BLaER1 treated with 17β-estradiol and CSF1 and Interleukin-3, amounts not matched to agents 10 nM and 100 nM (cell line): ENCODE data around the gene SUN1.

Source experiments
- H3K27ac ChIP-seq, 11 experiments: shearing (Covaris generic); formaldehyde crosslinking; 2 replicates each; pipeline ENCODE4 v1.8.1; 2022
- H3K27me3 ChIP-seq, 11 experiments: shearing (Covaris generic); formaldehyde crosslinking; 2 replicates each; pipeline ENCODE4 v1.8.1; 2022
- H3K36me3 ChIP-seq, 11 experiments: shearing (Covaris generic); formaldehyde crosslinking; 2 replicates each; pipeline ENCODE4 v1.8.1; 2022
- H3K4me1 ChIP-seq, 10 experiments: shearing (Covaris generic); formaldehyde crosslinking; 2 replicates each; pipeline ENCODE4 v1.8.1; 2022
- H3K4me2 ChIP-seq, 11 experiments: shearing (Covaris generic); formaldehyde crosslinking; 2 replicates each; pipeline ENCODE4 v1.8.1; 2022
- H3K4me3 ChIP-seq, 10 experiments: shearing (Covaris generic); formaldehyde crosslinking; 2 replicates each; pipeline ENCODE4 v1.8.1; 2022
- H3K9ac ChIP-seq, 11 experiments: shearing (Covaris generic); formaldehyde crosslinking; 2 replicates each; pipeline ENCODE4 v1.8.1; 2022
- H3K9me3 ChIP-seq, 11 experiments: shearing (Covaris generic); formaldehyde crosslinking; replicated peaks in 1 of 11; 2 replicates each; pipeline ENCODE4 v1.8.1; 2022
- H4K20me1 ChIP-seq, 11 experiments: shearing (Covaris generic); formaldehyde crosslinking; 2 replicates each; pipeline ENCODE4 v1.8.1; 2022
- Cebpa-rat ChIP-seq, 11 experiments: shearing (Covaris generic); IDR thresholded peaks; 2 replicates each; pipeline ENCODE4 v1.8.1; 2022

SUN1 gene

DNA sequence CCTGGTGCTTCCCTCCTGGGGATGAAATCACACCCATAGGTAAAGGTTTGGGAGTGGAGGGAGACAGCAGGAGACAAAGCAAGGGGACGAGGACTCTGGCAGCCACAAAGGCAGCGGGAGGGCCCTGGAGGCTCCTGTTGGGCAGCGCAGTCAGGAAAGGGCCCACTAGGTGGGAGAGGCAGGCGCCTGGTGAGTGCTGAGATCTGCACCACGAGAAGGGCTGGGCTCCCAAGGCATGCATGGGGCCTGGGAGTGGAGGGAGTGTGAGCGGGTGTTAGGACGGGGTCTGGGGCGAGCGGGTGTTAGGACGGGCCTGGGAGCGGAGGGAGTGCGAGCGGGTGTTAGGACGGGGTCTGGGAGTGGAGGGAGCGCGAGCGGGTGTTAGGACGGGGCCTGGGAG is 57.1 kb downstream of the SUN1 start:
- Histone ChIP-seq H3K27ac (no peak overlapping the region), H3K4me1 (peaks cover 15 to 45% (median 42%) of the 10 kb centered on the region in 10 experiments), H3K9ac (no peak overlapping the region), H3K27me3 (no peaks in the 10 kb centered on the region), H3K4me2 (no peak overlapping the region), H3K36me3 (peaks cover 75 to 94% (median 81%) of the 10 kb centered on the region in 11 experiments), H3K4me3 (no peak overlapping the region), H3K9me3 (no peaks in the 10 kb centered on the region), H4K20me1 (peaks cover 81 to 98% (median 95%) of the 10 kb centered on the region in 11 experiments)
- TF ChIP-seq Cebpa-rat (IDR thresholded peaks at IDR 0.05), result no peak

DNA sequence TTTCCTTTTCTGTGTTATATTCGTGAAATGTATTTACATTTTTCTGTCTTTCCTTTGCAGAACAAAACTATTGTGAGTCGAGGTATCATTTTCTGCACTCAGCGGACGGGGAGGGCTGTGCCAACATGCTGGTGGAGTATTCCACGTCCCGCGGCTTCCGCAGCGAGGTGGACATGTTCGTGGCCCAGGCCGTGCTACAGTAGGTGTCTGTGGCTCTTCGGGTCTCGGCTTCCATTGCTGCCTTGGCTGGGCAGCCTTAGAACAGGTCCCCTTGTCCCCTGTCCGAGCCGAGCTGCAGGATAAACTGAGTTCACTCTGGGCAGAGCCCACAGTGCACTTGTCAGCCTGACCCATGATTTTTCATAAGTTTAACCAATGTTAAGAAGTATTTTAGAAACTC is 58.6 kb downstream of the SUN1 start:
- no peak overlapping the region for H3K9ac ChIP-seq
- no peaks in the 10 kb centered on the region for H3K27me3 ChIP-seq
- H3K36me3 ChIP-seq, result peaks cover 87 to 96% (median 92%) of the 10 kb centered on the region in 11 experiments
- H4K20me1 ChIP-seq, result peaks cover 81 to 98% (median 95%) of the 10 kb centered on the region in 11 experiments
- no peak overlapping the region for H3K4me2 ChIP-seq
- no peaks in the 10 kb centered on the region for H3K9me3 ChIP-seq
- no peak for TF ChIP-seq Cebpa-rat (IDR thresholded peaks at IDR 0.05)
- peaks cover 13 to 30% (median 27%) of the 10 kb centered on the region in 10 experiments for H3K4me1 ChIP-seq
- H3K4me3 ChIP-seq, result no peak overlapping the region
- H3K27ac ChIP-seq, result no peak overlapping the region

DNA sequence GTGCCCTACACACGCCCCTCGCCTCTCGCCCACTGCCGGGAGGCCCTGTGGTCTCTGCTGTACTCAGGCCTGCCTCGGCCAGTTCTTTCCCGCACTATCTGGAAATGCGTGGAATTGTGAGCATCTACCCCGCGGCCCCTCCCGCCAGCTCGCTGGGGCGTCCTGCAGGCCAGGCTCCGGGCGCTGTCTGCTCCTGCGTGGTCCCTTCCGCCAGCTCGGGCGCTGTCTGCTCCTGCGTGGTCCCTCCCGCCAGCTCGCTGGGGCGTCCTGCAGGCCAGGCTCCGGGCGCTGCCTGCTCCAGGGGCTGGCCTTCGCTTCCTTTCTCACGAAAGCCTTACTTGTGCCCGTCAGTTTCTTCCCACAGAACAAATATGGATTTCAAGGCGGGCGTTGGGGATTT is 59.0 kb downstream of the SUN1 start:
- Histone ChIP-seq H3K4me1 (peaks cover 13 to 26% (median 23%) of the 10 kb centered on the region in 10 experiments), H3K9ac (no peak overlapping the region), H3K4me3 (no peak overlapping the region), H3K4me2 (no peak overlapping the region), H3K27ac (no peak overlapping the region), H3K36me3 (peaks cover 87 to 96% (median 92%) of the 10 kb centered on the region in 11 experiments), H3K27me3 (no peaks in the 10 kb centered on the region), H3K9me3 (no peaks in the 10 kb centered on the region), H4K20me1 (peaks cover 81 to 98% (median 95%) of the 10 kb centered on the region in 11 experiments)
- TF ChIP-seq Cebpa-rat (IDR thresholded peaks at IDR 0.05), result no peak

- peaks cover 87 to 96% (median 92%) of the 10 kb centered on the region in 11 experiments for H3K36me3 ChIP-seq
- peaks cover 81 to 98% (median 95%) of the 10 kb centered on the region in 11 experiments for H4K20me1 ChIP-seq
- H3K4me2 ChIP-seq, result no peak overlapping the region
- no peak overlapping the region for H3K9ac ChIP-seq
- no peak for TF ChIP-seq Cebpa-rat (IDR thresholded peaks at IDR 0.05)
- no peaks in the 10 kb centered on the region for H3K9me3 ChIP-seq
- no peak overlapping the region for H3K4me3 ChIP-seq
- H3K4me1 ChIP-seq, result peaks cover 12 to 21% (median 18%) of the 10 kb centered on the region in 10 experiments
- no peak overlapping the region for H3K27ac ChIP-seq
- H3K27me3 ChIP-seq, result no peaks in the 10 kb centered on the region
These were observed 59.5 kb downstream of the SUN1 start for GRCh38 chr7:891805-892204.

DNA sequence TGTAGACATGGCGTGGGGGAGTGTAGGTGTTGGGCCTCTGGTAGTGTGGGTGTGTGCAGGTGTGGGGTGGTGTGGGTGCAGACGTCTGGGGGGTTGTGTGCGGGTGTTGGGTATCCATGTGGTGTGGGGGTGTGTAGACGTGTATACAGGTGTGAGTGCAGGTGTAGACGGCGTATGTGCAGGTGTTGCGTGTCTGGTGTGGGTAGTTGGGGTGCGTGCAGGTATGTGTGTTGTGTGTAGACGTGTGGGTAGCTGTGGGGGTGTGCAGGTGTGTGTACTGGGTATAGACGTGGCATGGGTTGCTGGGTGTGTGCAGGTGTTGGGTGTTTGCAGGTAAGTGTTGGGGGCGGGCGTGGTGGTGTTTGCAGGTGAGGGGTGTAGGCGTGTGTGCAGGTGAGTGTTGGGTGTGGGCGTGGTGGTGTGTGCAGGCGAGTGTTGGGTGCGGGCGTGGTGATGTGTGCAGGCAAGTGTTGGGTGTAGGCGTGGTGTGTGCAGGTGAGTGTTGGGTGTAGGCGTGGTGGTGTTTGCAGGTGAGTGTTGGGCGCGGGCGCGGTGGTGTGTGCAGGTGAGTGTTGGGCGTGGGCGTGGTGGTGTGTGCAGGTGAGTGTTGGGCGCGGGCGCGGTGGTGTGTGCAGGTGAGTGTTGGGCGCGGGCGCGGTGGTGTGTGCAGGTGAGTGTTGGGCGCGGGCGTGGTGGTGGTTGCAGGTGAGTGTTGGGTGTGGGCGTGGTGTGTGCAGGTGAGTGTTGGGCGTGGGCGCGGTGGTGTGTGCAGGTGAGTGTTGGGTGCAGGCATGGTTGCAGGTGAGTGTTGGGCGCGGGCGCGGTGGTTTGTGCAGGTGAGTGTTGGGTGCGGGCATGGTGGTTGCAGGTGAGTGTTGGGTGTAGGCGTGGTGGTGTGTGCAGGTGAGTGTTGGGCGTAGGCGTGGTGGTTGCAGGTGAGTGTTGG is 60.6 kb downstream of the SUN1 start:
- H4K20me1 ChIP-seq, result peaks cover 71 to 97% (median 92%) of the 10 kb centered on the region in 11 experiments
- no peak for TF ChIP-seq Cebpa-rat (IDR thresholded peaks at IDR 0.05)
- no peak overlapping the region for H3K4me2 ChIP-seq
- no peak overlapping the region for H3K27ac ChIP-seq
- no peaks in the 10 kb centered on the region for H3K27me3 ChIP-seq
- H3K4me3 ChIP-seq, result no peak overlapping the region
- no peak overlapping the region for H3K9ac ChIP-seq
- no peaks in the 10 kb centered on the region for H3K9me3 ChIP-seq
- H3K36me3 ChIP-seq, result peaks cover 88 to 96% (median 92%) of the 10 kb centered on the region in 11 experiments
- H3K4me1 ChIP-seq, result peaks cover under 1 to 10% (median 7%) of the 10 kb centered on the region in 10 experiments; a peak in 19 of 20 replicates

- Histone ChIP-seq H3K9me3 (no peaks in the 10 kb centered on the region), H3K27me3 (no peaks in the 10 kb centered on the region), H3K4me3 (no peak overlapping the region), H4K20me1 (peaks cover 66 to 97% (median 92%) of the 10 kb centered on the region in 11 experiments), H3K4me2 (no peak overlapping the region), H3K36me3 (peaks cover 88 to 96% (median 92%) of the 10 kb centered on the region in 11 experiments), H3K4me1 (peaks cover 0 to 3% (median 0%) of the 10 kb centered on the region in 10 experiments; a peak in 4 of 20 replicates), H3K9ac (no peak overlapping the region), H3K27ac (no peak overlapping the region)
- no peak for TF ChIP-seq Cebpa-rat (IDR thresholded peaks at IDR 0.05)
These were observed 61.4 kb downstream of the SUN1 start for GRCh38 chr7:893686-894085.

- peaks cover 88 to 96% (median 92%) of the 10 kb centered on the region in 11 experiments for H3K36me3 ChIP-seq
These were observed 62.0 kb downstream of the SUN1 start for GRCh38 chr7:894164-894867.

DNA sequence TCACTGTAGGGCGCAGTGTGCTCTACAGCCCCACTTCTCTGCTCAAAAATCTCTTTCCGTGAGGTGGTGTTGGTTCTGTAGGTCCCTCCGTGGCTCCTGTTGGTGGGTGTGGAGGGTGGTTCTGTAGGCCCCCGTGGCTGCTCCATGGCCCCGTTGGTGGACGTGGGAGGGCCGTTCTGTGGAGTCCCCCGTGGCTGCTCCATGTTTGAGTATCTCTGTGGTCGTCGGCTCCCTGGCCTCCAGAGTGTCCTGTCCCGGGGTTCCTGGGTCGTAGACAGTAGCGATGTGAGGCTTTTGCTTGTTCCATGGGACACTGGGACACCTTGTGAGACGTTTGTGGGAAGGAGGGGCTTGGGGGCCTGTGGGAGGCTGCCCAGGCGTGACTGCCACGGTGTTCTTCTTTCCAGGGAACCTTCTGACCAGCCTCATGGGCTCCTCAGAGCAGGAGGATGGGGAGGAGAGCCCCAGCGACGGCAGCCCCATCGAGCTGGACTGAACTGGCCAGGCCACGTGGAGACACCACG is 62.7 kb downstream of the SUN1 start:
- H3K4me1 ChIP-seq, result peaks cover 0 to 7% (median 0%) of the 10 kb centered on the region in 10 experiments; a peak in 2 of 20 replicates
- peaks cover 57 to 100% (median 95%) of the 10 kb centered on the region in 11 experiments for H4K20me1 ChIP-seq
- no peak overlapping the region for H3K4me2 ChIP-seq
- no peaks in the 10 kb centered on the region for H3K27me3 ChIP-seq
- TF ChIP-seq Cebpa-rat (IDR thresholded peaks at IDR 0.05), result no peak
- no peak overlapping the region for H3K27ac ChIP-seq
- peaks cover 91 to 99% (median 96%) of the 10 kb centered on the region in 11 experiments for H3K36me3 ChIP-seq
- no peak overlapping the region for H3K4me3 ChIP-seq
- H3K9ac ChIP-seq, result no peak overlapping the region
- no peaks in the 10 kb centered on the region for H3K9me3 ChIP-seq

More at GRCh38 chr7:894164-894867, 62.0 kb downstream of the SUN1 start:
- Histone ChIP-seq H3K9ac (no peak overlapping the region), H3K27ac (no peak overlapping the region), H3K4me2 (no peak overlapping the region), H3K9me3 (no peaks in the 10 kb centered on the region), H4K20me1 (peaks cover 60 to 97% (median 92%) of the 10 kb centered on the region in 11 experiments), H3K27me3 (no peaks in the 10 kb centered on the region), H3K4me1 (0 out of 20 replicates have a peak, but pooled peaks cover 0 to 3% (median 0%) of the 10 kb centered on the region in 10 experiments), H3K4me3 (no peak overlapping the region)
- no peak for TF ChIP-seq Cebpa-rat (IDR thresholded peaks at IDR 0.05)
